ENCODE results near the gene NOTCH2NLA. TPM values are rescaled to one million over a fixed set of nuclear protein-coding genes. Genes with fewer than 3 reads are reported as not detected.
"Not testable (repeated sequence)": the region's sequence is repeated elsewhere in the genome, so short reads cannot be mapped to it uniquely, and the experiment has no call there.

NOTCH2NLA gene
- total RNA-seq, 5 donors from 2014 or later (not counting 1 experiment from before 2014, with no cell fraction given) = 38.8 to 67.4 (median 53.0) TPM

DNA sequence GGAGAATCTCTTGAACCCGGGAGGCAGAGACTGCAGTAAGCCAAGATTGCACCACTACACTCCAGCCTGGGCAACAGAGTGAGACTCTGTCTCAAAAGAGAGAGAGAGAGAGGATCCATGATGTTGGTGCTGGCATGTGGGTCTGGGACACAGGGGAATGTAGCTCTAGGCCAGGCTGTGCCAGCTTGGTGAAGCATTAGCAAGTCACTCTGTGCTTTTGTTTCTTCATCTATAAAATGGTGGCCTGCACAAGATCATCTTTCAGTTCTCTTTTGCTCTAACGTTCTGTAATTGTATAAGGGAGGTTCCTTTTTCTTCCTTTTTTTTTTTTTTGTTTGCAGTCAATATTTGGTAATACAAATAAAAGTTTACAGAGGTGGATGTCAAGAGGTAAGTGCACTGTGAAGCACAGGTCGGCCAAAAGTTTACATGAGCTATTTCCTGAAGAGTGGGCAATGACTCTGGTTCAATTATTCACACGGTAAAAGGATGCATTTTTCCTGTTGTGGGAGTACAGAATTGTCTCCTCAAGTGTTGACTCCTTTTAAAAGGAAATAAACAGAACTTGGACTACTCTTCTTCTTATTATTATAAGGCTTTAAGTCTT, 24.5 kb upstream of the NOTCH2NLA start:
- CTCF ChIA-PET; ATAC-seq (replicated peaks in 1 of 4); H3K27ac ChIP-seq (ENCODE audit: low read length); H3K4me1 Mint-ChIP-seq; H3K27me3 Mint-ChIP-seq; H3K36me3 Mint-ChIP-seq; H3K27me3 ChIP-seq (replicated peaks in 1 of 2; ENCODE audit: control insufficient read depth in 2 of 2, extremely low read depth in 1 of 2, insufficient read depth in 2 of 2, low read length in 1 of 2); H3K36me3 ChIP-seq (ENCODE audit: control insufficient read depth in 2 of 2, extremely low read depth in 1 of 2, insufficient read depth in 1 of 2, low read length in 1 of 2); POLR2A ChIA-PET; H3K4me3 ChIP-seq (ENCODE audit: control insufficient read depth in 1 of 2, extremely low read depth in 1 of 2, low read length in 1 of 2); H3K4me3 Mint-ChIP-seq; H3K9me3 ChIP-seq; DNase-seq; H3K27ac Mint-ChIP-seq; H3K9me3 Mint-ChIP-seq; H3K4me1 ChIP-seq (ENCODE audit: control insufficient read depth in 1 of 2, extremely low read depth in 1 of 2, insufficient read depth in 2 of 2, low read length in 2 of 2): not testable (repeated sequence)
- no CpG with 5 or more reads among the region's 4 CpGs for WGBS (ENCODE audit: insufficient coverage)

DNA sequence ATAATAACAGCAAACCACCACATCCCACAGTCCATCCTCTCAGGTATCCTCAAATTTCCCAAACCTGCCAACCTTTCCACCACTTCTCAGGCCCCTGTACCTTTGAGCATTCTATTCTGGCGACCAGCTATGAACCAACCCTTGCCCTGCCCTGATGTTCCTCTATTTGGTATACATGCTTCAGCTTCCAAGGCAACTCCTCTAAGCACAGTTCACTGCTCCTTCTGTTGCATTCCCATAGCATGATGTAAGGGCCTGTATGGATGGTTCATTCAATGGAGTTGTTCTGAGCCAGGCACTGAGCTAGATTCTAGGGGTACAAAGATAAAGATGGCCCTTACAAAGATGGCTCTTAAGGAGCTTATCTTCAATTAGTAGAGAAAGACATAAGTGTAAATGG, 22.7 kb upstream of the NOTCH2NLA start:
- H3K27me3 ChIP-seq (replicated peaks in 1 of 2; ENCODE audit: control insufficient read depth in 2 of 2, extremely low read depth in 1 of 2, insufficient read depth in 2 of 2, low read length in 1 of 2); H3K4me1 Mint-ChIP-seq; POLR2A ChIA-PET; H3K36me3 Mint-ChIP-seq; H3K36me3 ChIP-seq (ENCODE audit: control insufficient read depth in 2 of 2, extremely low read depth in 1 of 2, insufficient read depth in 1 of 2, low read length in 1 of 2); H3K27ac Mint-ChIP-seq; H3K4me3 Mint-ChIP-seq; DNase-seq; H3K27me3 Mint-ChIP-seq; H3K9me3 Mint-ChIP-seq; ATAC-seq (replicated peaks in 1 of 4); H3K4me3 ChIP-seq (ENCODE audit: control insufficient read depth in 1 of 2, extremely low read depth in 1 of 2, low read length in 1 of 2); H3K27ac ChIP-seq (ENCODE audit: low read length); CTCF ChIA-PET; H3K9me3 ChIP-seq; H3K4me1 ChIP-seq (ENCODE audit: control insufficient read depth in 1 of 2, extremely low read depth in 1 of 2, insufficient read depth in 2 of 2, low read length in 2 of 2): not testable (repeated sequence)
- no CpG with 5 or more reads among the region's 1 CpG for WGBS (ENCODE audit: insufficient coverage)

DNA sequence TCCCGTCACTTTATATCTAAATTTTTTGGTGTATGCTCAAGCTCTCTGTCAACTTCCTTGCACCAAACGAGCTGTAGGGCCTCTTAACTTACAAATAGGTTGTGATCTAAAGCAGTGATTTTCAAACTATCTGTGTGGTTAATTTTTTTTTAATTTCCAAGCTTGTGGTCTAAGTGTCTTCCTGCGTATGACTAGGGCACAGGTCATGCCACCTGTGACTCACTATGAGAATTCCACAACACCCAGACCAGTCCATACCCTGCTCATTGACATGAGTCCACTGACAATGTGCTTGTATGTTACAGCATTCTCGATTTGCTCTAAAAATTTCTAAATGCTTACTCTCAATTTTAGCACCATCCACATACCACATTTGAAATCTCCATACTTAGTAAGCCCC, 19.8 kb upstream of the NOTCH2NLA start:
- H3K9me3 ChIP-seq; H3K27ac Mint-ChIP-seq; CTCF ChIA-PET; H3K36me3 ChIP-seq (ENCODE audit: control insufficient read depth in 2 of 2, extremely low read depth in 1 of 2, insufficient read depth in 1 of 2, low read length in 1 of 2); H3K27me3 ChIP-seq (replicated peaks in 1 of 2; ENCODE audit: control insufficient read depth in 2 of 2, extremely low read depth in 1 of 2, insufficient read depth in 2 of 2, low read length in 1 of 2); POLR2A ChIA-PET; H3K27me3 Mint-ChIP-seq; H3K4me1 ChIP-seq (ENCODE audit: control insufficient read depth in 1 of 2, extremely low read depth in 1 of 2, insufficient read depth in 2 of 2, low read length in 2 of 2); DNase-seq; H3K4me3 ChIP-seq (ENCODE audit: control insufficient read depth in 1 of 2, extremely low read depth in 1 of 2, low read length in 1 of 2); H3K36me3 Mint-ChIP-seq; H3K4me1 Mint-ChIP-seq; H3K27ac ChIP-seq (ENCODE audit: low read length); H3K9me3 Mint-ChIP-seq; H3K4me3 Mint-ChIP-seq: not testable (repeated sequence)
- ATAC-seq (replicated peaks in 1 of 4) = peak; percentile 32 to 57 (median 42)
- no CpG with 5 or more reads among the region's 4 CpGs for WGBS (ENCODE audit: insufficient coverage)

DNA sequence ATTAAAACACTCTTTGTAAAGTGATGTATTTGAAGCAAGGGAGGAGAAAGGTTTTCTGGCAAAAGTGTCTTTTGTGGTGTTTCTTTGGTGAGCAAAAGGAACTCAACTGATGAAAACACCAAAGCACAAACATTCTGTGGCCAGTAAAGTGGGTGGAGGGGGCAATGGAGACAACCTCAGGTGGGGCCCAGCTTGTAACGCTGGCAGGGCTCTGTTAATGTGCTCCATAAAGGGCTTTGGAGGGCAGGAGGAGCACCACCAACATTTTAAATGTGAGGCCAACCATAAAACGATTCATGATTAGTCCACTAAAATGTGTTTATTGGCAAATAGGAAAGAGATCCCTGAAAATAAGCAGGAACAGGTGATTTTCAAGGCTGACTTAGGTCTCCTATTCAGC, 7.8 kb upstream of the NOTCH2NLA start:
- WGBS (ENCODE audit: insufficient coverage) = no CpG with 5 or more reads among the region's 2 CpGs
- H3K9me3 ChIP-seq; H3K27me3 Mint-ChIP-seq; H3K27ac ChIP-seq (ENCODE audit: low read length); POLR2A ChIA-PET; CTCF ChIA-PET; H3K4me3 ChIP-seq (ENCODE audit: control insufficient read depth in 1 of 2, extremely low read depth in 1 of 2, low read length in 1 of 2); H3K27ac Mint-ChIP-seq; H3K27me3 ChIP-seq (replicated peaks in 1 of 2; ENCODE audit: control insufficient read depth in 2 of 2, extremely low read depth in 1 of 2, insufficient read depth in 2 of 2, low read length in 1 of 2); H3K9me3 Mint-ChIP-seq; H3K36me3 Mint-ChIP-seq; DNase-seq; ATAC-seq (replicated peaks in 1 of 4); H3K4me1 ChIP-seq (ENCODE audit: control insufficient read depth in 1 of 2, extremely low read depth in 1 of 2, insufficient read depth in 2 of 2, low read length in 2 of 2); H3K4me1 Mint-ChIP-seq; H3K36me3 ChIP-seq (ENCODE audit: control insufficient read depth in 2 of 2, extremely low read depth in 1 of 2, insufficient read depth in 1 of 2, low read length in 1 of 2); H3K4me3 Mint-ChIP-seq: not testable (repeated sequence)

DNA sequence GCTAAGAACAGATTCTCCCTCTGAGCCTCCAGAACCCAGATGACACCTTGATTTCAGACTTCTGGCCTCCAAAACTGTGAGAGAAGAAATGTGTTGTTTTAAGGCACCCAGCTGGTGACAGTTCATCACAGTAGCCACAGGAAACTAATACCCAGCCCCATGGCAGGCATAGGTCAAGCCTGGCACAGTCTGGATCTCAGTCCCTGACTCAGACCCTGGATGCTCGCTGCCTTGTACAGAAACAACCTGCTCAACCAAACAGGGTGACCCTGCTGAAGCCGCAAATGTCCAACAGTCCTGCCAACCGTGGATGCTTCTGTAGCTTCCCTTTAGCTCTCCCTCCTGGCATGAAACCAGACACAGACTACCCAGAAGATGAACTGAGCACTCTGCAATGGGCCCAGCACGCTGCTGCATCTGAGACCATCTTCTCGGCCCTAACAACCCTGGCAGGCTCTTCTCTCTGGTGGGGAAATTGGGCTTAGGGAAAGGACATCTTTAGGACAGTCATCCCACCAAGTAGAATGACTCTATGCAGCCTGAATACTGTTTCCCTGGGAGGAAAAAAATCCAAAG, 7.3 kb upstream of the NOTCH2NLA start:
- H3K27me3 Mint-ChIP-seq; H3K36me3 Mint-ChIP-seq; H3K9me3 Mint-ChIP-seq; H3K27ac ChIP-seq (ENCODE audit: low read length); DNase-seq; H3K27ac Mint-ChIP-seq; CTCF ChIA-PET; H3K4me1 Mint-ChIP-seq; ATAC-seq (replicated peaks in 1 of 4); H3K36me3 ChIP-seq (ENCODE audit: control insufficient read depth in 2 of 2, extremely low read depth in 1 of 2, insufficient read depth in 1 of 2, low read length in 1 of 2); H3K4me1 ChIP-seq (ENCODE audit: control insufficient read depth in 1 of 2, extremely low read depth in 1 of 2, insufficient read depth in 2 of 2, low read length in 2 of 2); H3K4me3 Mint-ChIP-seq; H3K4me3 ChIP-seq (ENCODE audit: control insufficient read depth in 1 of 2, extremely low read depth in 1 of 2, low read length in 1 of 2); POLR2A ChIA-PET; H3K27me3 ChIP-seq (replicated peaks in 1 of 2; ENCODE audit: control insufficient read depth in 2 of 2, extremely low read depth in 1 of 2, insufficient read depth in 2 of 2, low read length in 1 of 2); H3K9me3 ChIP-seq: not testable (repeated sequence)
- WGBS (ENCODE audit: insufficient coverage) = no CpG with 5 or more reads among the region's 5 CpGs

GRCh38 chr1:146228144-146228682, 608 bp downstream of the NOTCH2NLA start:
- H3K36me3 Mint-ChIP-seq; H3K4me1 ChIP-seq (ENCODE audit: control insufficient read depth in 1 of 2, extremely low read depth in 1 of 2, insufficient read depth in 2 of 2, low read length in 2 of 2); H3K27ac ChIP-seq (ENCODE audit: low read length); H3K27me3 Mint-ChIP-seq; CTCF ChIA-PET; H3K4me1 Mint-ChIP-seq; H3K27me3 ChIP-seq (replicated peaks in 1 of 2; ENCODE audit: control insufficient read depth in 2 of 2, extremely low read depth in 1 of 2, insufficient read depth in 2 of 2, low read length in 1 of 2); H3K27ac Mint-ChIP-seq; H3K36me3 ChIP-seq (ENCODE audit: control insufficient read depth in 2 of 2, extremely low read depth in 1 of 2, insufficient read depth in 1 of 2, low read length in 1 of 2); H3K9me3 ChIP-seq; POLR2A ChIA-PET; H3K9me3 Mint-ChIP-seq: not testable (repeated sequence)
- ATAC-seq (replicated peaks in 1 of 4) (peak; percentile 59 to 77 (median 62)), DNase-seq (peak in 18 of 35 experiments; percentile 0 to 34 (median 2))
- H3K4me3 Mint-ChIP-seq = peak overlapping the region; percentile 60 to 71 (median 69)
- no CpG with 5 or more reads among the region's 53 CpGs for WGBS (ENCODE audit: insufficient coverage)
- peak overlapping the region in 1 of 2 donors; percentile 49 for H3K4me3 ChIP-seq (ENCODE audit: control insufficient read depth in 1 of 2, extremely low read depth in 1 of 2, low read length in 1 of 2)

DNA sequence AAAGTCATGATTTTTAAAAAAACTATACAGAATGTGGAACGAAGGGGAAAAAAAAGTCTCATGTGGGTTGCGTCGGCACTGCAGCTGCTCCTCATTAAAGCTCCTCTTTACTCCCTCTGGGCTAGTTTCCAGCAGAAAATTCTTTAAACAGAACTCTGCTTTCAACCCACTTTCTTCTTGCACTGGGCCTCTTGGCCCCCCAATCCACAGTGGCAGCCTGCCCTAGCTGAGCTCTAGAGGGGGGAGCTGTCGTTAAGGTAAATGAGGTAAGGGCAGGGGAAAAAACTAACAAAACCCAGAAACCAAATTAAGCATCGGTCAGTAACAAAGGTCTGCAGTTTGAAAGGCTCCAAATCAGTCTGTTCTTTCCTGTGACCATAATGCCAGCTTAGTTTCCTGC, 54.3 kb downstream of the NOTCH2NLA start:
- H3K9me3 ChIP-seq; H3K4me1 Mint-ChIP-seq; H3K4me3 ChIP-seq (ENCODE audit: control insufficient read depth in 1 of 2, extremely low read depth in 1 of 2, low read length in 1 of 2); H3K27ac Mint-ChIP-seq; H3K27me3 Mint-ChIP-seq; H3K27ac ChIP-seq (ENCODE audit: low read length); H3K4me1 ChIP-seq (ENCODE audit: control insufficient read depth in 1 of 2, extremely low read depth in 1 of 2, insufficient read depth in 2 of 2, low read length in 2 of 2); ATAC-seq (replicated peaks in 1 of 4); H3K4me3 Mint-ChIP-seq; H3K36me3 ChIP-seq (ENCODE audit: control insufficient read depth in 2 of 2, extremely low read depth in 1 of 2, insufficient read depth in 1 of 2, low read length in 1 of 2); H3K9me3 Mint-ChIP-seq; POLR2A ChIA-PET; H3K36me3 Mint-ChIP-seq; DNase-seq; H3K27me3 ChIP-seq (replicated peaks in 1 of 2; ENCODE audit: control insufficient read depth in 2 of 2, extremely low read depth in 1 of 2, insufficient read depth in 2 of 2, low read length in 1 of 2); CTCF ChIA-PET: not testable (repeated sequence)
- no CpG with 5 or more reads among the region's 5 CpGs for WGBS (ENCODE audit: insufficient coverage)
